ENCODE results near the gene TAS2R60.

The TAS2R60 gene

DNA sequence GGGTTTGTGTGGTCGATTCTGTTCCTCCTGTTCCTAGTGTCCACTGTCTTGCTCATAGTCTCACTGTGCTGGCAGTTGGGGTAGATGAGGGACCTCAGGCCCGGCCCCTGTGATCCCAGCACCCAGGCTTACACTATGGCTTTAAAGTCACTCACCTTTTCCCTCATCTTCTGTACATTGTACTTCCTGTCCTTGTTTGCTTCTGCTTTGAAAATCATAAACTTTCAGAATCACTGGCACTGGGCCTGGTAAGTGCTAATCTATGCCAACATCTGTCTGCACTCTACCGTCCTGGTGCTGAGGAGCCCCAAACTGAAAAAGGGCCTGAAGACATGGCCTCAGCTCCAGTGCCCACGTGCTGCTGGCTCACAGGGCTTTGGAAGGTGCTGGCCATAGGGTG is 5.7 kb upstream of the TAS2R60 start:
- in situ Hi-C loops (cut with HindIII; ENCODE audit: low sequenced_read_pairs): no loop called here

DNA sequence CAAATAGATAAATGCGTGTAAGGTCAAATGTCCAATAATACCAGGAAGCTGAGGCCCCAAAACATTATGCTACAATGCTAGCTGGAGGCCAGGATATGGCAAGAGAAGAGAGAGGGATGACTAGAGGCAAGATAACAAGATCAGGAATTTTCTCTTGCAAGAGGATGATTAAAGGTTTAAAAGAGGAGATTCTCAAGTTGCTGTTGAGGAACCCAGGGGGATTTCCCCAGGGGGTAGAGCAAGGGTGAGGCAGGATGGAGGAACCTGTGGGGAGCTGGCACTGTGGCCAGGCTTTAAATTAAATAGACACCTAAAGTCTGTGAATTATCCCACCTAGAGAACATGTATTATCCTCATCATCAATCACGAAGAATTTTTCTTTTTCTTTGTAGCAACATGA is 3.4 kb upstream of the TAS2R60 start:
- in situ Hi-C loops (cut with HindIII; ENCODE audit: low sequenced_read_pairs): no loop called here

DNA sequence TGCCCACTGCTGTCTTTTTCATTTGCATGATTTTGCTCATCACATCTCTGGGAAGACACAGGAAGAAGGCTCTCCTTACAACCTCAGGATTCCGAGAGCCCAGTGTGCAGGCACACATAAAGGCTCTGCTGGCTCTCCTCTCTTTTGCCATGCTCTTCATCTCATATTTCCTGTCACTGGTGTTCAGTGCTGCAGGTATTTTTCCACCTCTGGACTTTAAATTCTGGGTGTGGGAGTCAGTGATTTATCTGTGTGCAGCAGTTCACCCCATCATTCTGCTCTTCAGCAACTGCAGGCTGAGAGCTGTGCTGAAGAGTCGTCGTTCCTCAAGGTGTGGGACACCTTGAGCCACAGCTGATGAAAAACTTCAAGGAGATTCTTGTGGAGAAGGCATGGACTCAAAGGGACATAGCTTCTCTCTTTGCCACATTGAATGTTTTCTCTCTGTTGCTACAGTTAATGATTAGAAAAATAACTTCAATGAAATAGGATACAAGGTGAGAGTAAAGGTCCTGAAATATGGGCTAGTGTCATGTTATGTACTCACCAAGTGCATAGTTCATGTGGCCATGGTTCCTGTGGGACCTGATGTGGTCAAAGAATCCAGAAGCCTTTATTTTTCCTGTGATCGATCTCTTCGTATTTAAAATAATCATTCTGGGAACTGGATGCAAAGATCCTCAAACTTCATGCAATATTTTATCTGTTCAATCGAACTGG is 970 bp downstream of the TAS2R60 start:
- in situ Hi-C loops (cut with HindIII; ENCODE audit: low sequenced_read_pairs): no loop called here

DNA sequence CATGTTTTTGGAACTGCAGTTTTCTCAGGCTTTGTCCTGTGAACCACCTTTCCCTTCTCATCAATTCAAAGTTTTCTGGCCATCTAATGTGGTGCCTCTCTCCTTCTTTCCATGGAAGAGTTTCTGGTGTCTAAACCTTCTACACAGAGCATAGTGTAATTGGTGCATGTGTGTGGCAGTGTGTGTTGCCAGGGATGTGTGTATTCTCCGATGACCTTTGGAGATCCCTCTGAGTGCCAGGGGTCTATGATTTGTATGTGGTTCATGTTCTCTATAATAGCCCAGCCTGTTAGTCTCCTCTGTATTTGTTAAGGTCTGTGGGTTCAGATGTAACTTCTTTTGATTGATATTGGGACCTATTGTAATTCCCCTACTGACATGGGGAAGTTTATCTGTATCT is 1.5 kb downstream of the TAS2R60 start:
- in situ Hi-C loops (cut with HindIII; ENCODE audit: low sequenced_read_pairs): no loop called here

DNA sequence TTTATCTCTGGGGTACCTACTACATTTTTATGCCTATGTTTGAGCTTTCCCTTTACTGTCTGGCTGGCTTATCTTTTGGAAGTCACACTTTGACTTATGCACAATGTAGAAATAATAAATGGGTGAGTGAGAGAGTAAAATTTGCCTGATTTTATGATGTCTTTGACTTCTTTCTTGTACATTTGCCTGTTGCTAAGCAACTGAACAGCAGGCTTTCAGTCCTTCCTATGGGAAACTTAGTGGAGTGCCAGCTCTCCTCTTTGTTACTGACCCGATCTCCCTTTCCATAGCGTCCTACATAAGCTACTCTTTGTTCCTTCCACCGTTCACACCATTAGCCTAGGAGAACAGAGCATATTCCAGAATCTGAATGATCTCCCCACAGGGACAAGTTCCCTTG is 4.2 kb downstream of the TAS2R60 start:
- in situ Hi-C loops (cut with HindIII; ENCODE audit: low sequenced_read_pairs): no loop called here

DNA sequence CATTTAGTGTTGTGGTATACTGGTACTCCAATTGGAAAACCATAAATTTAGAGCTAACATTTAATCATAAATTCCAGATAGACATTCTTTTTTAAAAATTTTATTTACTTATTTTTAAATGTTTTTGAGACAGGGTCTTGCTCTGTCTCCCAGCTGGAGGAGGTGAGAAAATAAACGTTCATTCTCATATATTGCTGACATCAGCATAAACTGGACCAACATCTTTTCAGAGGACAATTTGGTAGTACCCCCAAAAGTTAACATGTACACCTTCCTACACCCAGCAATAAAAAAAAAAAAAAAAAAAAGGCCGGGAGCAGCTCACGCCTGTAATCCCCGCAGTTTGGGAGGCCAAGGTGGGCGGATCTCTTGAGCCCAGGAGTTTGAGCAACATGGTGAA is 5.2 kb downstream of the TAS2R60 start:
- in situ Hi-C loops (cut with HindIII; ENCODE audit: low sequenced_read_pairs): no loop called here

DNA sequence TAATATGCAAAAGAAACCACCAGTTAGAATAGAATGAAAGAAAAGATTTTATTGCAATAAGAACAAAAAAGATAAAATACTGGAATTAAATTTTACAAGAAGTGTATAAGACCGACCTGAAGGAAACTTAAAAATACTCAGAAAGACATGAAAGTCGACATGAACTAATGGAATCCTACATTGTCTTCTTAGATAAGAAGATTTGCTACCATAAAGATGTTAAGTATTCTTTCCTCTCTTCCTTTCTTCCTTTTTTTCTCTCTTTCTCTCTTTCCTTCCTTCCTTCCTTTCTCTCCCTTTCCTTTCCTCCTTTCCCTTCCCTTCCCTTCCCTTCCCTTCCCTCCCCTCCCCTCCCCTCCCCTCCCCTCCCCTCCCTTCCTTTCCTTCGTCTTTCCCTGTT is 6.5 kb downstream of the TAS2R60 start:
- in situ Hi-C loops (cut with HindIII; ENCODE audit: low sequenced_read_pairs): no loop called here

DNA sequence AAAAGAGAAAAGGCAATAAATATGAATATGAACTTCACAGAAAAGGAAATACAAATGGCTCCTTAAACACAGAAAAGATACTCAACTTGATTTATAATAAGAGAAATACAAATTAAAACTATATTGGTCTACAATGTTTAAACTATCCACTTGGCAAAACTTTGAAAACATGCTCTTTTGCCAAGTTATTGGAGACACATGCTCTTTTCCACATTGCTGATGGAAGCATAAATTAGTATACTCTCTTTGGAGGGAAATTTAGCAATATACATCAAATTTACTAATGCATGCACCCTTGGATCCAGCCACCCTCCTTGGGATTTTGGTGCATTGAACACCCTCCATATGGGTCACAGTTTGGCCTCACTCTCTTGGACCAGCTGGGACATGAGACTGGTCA is 7.9 kb downstream of the TAS2R60 start:
- in situ Hi-C loops (cut with HindIII; ENCODE audit: low sequenced_read_pairs): no loop called here

DNA sequence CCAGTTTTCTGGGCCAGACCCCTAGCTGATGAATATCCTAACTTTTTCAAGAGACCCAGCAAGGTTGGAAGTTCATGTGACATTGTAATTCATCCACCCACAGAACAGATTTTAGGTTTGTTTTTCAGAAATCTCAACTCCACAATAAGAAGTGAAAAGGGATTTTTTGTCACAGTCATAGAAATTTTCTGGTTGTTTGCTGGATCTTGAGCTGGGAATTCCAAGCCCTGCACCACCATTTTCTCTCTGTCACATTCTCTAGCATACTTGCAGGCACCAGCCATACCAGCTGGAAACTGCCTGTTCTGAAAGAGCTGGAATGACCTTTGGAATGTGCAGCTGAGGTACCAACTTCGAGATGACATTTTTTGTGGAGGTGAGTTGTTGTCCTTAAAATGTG is 8.5 kb downstream of the TAS2R60 start:
- in situ Hi-C loops (cut with HindIII; ENCODE audit: low sequenced_read_pairs): no loop called here

DNA sequence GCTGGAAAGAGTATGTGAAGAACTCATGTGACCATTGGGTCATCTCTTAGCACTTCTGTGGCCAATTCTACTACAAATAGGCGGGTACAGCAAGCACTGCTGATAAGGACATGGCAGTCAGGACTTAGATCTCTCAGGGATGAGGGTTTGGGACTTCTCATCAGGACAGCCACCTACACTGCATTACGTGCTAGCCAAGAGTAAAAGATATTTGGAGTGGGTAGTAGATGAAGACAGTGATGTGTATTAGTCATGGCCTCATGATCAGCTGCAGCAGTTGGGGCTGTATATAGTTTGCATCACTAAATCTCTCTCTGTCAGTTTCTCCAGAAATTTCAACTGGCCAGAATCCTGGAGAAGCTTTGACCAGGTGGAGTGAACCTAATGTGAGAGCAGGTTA is 9.2 kb downstream of the TAS2R60 start:
- in situ Hi-C loops (cut with HindIII; ENCODE audit: low sequenced_read_pairs): no loop called here

DNA sequence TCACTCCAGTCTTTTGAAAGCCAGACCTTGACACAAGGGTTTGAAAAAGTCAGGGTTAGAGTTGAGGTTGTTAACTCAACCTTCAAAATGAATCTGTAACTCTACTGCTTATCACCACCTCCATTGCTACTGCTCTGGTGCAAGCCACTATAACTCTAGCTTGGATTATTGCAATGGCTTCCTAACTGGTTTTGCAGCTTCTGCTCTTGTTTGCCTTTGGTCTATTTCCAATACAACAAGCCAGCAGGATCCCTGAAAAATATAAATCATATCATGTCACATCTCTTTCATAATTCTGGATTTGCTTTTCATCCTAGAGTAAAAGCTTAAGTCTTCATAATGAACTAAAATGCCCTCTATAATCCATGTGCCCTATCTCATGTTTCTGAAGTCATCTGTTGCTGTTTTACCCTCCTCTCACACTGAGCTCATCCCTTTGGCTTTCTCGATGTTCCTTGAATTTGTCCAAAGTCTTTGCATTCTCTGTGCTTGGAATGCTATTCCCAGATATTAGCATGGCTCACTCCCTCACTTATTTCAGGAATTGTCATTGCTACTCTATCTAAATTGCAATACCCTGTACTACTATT is 10.9 kb downstream of the TAS2R60 start:
- in situ Hi-C loops (cut with HindIII; ENCODE audit: low sequenced_read_pairs): no loop called here

DNA sequence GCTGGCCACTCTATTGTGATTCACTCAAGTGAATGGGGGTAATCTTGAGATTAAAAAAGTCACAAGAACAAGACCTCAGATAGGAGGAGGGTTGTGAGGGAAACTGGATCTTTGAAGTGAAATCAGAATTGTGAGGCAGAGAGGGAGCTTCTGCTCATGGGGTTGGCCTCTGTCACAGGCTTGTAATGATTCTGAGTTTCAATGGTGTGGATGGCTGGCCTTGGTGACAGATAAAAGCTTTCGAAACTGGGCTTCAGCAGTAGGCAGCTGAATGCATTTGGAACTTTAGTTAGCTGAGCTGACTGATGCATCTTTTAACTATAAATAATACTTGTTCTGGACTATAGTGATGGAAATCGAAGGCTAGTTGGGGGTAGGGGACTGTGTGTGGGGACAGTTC is 12.2 kb downstream of the TAS2R60 start:
- in situ Hi-C loops (cut with HindIII; ENCODE audit: low sequenced_read_pairs): no loop called here

DNA sequence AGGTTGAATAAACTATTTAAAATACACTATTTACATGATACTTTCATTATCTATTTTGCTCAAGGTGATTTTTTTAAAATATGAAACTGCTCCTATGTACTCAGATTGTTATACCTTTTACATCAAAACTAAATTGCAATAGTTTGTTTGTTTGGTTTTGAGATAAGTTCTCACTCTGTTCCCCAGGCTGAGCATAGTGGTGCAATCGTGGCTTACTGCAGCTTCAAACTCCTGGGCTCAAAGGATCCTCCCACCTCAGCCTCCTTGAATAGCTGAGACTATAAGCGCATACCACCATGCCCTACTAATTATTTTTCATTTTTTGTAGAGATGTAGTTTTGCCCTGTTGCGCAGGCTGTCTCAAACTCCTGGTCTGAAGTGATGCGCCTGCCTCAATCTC is 12.7 kb downstream of the TAS2R60 start:
- in situ Hi-C loops (cut with HindIII; ENCODE audit: low sequenced_read_pairs): no loop called here

DNA sequence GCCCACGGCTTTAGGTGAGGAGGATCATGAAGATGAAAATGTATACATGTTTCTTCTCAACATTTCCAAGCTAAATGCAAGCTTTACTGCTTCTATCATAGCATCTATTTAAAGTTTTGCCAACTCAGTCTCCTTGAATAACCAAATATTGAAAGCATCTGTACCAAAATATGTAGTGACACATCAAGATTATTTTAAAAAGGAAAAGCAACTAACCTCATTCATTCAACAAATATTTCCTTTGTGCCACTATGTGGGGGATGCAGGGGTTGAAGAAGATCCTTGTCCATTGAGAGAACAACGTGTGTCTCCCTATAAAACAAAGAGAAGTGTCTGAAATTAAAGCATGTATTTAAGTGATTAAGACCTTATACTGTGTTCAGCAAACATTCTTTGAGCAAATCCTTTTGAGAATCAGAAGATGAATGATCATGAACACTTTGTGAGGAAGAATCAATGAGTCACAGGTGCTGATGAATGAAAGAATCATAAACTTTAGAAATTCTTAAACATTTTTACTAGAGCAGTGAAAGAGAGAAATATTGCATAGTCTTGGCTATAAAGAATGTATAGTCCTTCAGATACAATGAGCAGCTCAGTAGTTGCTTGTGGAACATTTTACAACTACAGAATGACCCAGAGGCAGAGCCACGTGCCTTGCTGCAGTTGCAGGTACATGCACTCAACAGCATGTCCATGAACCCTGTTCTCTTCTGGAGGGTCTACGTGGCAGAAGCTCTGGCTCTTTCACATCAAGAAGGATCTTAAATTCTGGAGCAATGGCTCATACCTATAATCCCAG is 13.9 kb downstream of the TAS2R60 start:
- in situ Hi-C loops (cut with HindIII; ENCODE audit: low sequenced_read_pairs): no loop called here

DNA sequence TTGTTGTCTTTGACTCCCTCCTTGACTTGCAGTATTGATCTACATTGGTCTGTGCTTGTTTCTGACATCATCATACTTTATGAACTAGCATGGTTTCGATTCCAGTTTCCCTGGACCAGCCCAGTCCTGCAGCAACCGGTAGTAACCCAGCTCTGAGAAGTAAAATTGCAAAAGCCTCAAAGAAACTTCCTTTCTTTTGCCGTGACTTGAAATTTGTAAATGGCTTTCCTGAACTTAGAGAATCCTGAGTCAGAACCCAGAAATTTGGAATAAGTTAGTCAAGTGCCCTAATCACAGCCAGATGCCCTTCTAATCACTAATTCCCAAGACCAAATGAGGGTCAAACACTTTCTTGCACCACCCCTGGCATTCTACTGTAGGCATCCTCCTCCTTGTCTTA is 15.0 kb downstream of the TAS2R60 start:
- in situ Hi-C loops (cut with HindIII; ENCODE audit: low sequenced_read_pairs): no loop called here

DNA sequence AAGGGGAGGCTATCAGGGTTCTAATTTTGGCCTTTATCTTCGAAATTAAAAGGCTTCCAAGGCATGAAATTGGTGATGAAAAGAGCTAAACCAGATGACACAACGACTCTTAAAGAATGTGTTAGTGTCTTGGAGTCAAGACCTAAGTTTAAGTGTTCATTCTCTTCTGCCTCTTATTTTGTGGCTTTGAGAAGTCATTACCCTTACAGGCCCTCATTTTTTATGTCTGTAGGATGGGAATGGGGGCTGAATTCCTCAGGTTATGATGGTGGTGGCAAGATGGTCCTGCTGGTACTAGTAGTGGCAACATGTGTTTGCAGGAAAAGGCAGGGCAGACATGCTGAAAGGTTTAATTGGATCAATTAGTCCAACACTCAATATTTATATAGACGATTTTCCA is 15.4 kb downstream of the TAS2R60 start:
- in situ Hi-C loops (cut with HindIII; ENCODE audit: low sequenced_read_pairs): no loop called here

DNA sequence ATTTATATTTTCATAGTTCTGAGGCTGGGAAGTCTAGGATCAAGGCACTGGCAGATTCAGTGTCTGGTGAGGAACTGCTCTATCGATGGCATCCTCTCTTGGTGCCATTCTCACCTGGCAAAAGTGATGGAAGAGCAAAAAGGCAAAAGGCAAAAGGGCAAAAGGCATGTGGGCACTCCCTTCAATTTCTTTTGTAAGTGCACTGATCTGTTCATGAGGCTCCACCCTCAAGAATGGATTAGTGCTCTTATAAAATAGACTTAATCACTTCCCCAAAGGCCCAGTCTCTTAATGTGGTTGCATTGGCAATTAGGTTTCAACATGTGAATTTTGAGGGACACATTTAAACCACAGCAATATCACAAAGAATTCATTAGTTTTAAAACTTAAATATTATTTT is 16.1 kb downstream of the TAS2R60 start:
- in situ Hi-C loops (cut with HindIII; ENCODE audit: low sequenced_read_pairs): no loop called here

DNA sequence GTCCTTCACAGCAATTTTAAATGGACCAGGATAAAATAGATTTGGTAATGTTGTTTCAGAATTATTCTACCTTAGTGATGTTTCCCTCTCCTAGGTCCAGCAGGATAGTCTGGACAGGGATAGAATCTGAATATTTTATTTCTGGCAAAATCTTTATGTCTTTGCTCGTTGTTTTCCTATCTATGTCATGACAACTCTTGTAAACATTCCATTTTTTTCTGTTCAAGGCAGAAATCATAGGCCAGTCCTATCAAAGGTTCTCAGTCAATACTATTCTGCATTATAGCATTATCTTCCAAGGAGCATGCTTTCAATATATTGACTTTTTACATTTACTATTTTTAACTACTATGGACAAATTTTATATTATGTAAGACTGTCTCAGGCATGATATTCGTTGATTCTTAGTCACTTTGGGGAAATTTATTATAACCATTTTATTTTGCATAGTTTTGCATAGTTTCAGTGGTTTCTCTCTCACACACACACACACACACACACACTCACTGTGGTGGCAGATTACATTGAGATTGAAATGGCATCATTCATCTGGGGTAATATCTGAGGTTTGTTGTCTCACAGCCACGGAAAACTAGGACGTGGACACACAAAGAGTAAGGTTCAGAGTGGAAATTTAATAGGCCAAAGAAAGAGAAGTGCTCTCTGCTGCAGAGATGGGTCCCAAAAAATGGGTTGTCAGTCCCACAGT is 17.2 kb downstream of the TAS2R60 start:
- in situ Hi-C loops (cut with HindIII; ENCODE audit: low sequenced_read_pairs): no loop called here

DNA sequence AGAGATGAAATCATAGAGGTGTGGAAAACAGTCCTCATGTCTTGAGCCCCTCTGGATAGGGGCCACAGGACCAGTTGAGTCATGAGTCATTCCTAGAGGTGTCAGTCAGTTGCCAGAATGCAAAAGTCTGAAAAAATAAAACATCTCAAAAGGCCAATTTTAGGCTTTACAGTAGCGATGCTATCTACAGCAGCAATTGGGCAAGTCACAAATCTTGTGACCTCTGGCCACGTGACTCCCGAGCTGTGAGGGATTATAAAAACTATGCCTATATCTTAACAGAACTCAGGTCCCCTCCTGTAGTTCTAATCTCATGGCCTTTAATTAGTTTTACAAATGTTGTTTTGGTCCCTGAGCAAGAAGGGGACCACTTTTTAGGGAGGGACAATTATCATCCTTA is 18.8 kb downstream of the TAS2R60 start:
- in situ Hi-C loops (cut with HindIII; ENCODE audit: low sequenced_read_pairs): no loop called here

DNA sequence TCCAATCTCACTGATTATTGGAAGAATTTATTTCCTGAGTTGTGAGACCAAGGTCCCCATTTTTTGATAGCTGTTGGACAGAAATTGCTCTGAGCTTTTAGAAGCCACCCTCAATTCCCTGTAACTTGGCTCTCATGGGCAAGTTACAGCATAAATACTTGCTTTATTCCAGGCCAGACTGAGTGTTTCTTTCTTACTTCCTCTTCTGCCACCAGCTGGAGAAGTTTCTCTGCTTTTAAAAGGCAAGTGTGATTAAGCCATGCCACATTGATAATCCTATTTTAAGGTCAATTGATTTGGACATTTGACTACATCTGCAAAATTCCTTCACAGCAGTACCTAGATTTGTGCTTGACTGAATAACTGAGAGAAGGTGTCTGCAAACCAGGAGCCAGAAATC is 20.3 kb downstream of the TAS2R60 start:
- in situ Hi-C loops (cut with HindIII; ENCODE audit: low sequenced_read_pairs): no loop called here

DNA sequence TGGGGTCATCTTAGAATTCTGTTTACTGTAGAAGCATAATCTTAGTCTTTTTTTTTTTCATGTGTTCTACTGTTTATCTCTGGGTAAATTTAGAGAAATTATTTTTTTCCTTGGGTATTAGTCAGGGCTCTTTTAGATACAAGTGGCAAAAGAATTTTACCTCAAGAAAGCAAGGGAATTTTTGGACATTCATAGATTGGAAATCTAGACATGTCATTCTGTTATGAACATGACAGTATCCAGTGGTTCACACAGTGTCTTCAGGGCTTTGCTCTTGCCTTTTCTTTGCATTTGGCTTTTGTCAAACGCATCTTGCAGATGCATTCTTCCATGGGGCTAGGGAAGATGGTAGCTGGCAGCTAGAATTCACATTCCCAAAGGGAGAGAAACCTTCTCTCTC is 20.7 kb downstream of the TAS2R60 start:
- in situ Hi-C loops (cut with HindIII; ENCODE audit: low sequenced_read_pairs): no loop called here

DNA sequence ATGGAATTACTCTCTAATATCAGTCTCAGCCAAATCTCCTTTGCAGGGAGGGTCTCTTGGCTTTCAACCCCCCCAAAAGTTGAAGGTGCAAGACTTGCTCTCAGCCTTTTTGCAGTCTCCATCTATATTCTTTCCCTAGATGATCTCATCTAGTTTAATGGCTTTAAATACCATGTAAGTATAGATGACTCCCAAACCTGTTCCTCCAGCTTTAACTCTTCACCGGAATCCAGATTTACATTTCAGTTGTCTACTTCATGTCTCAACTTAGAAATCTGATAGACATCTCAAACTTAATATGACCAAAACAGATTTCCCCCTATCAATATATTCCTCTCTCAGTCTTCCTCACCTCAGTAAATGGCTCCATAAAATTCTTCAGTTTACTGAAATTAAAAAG is 24.5 kb downstream of the TAS2R60 start:
- in situ Hi-C loops (cut with HindIII; ENCODE audit: low sequenced_read_pairs): no loop called here

Data from DLD1 (cell line).